ENCODE data around the gene ZNF823.

ZNF823 gene

DNA sequence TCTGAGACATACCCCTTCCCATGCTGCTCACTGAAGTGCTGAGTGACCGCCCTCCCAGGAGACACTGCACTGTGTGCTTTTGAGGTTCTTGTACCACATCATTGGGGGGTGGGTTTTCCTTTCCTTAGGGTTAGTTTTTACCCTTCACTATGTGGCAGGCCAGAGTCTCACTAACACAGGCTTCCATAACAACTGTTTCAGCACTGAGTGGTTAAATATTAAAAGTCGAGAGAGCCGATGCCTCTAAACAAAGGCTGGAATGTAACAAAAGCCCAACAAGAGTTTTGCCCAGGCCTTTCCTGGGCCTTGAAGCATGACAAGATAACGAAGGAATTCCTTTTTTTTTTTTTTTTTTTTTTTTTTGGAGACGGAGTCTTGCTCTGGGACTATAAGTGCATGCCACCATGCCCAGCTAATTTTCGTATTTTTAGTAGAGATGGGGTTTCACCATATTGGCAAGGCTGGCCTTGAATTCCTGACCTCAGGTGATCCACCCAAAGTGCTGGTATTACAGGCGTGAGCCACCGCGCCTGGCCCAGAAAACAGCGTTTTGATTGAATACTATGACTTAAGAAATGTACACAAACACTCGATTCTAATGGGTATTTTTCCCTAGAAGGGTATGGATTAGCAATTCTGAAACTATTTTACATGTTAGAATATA, 46.5 kb downstream of the ZNF823 start:
- Histone ChIP-seq H3K79me2 (ENCODE audit: insufficient read depth, low read length) (no peaks in the 10 kb centered on the region), H2AFZ (ENCODE audit: low read length) (no peak overlapping the region), H4K20me1 (ENCODE audit: insufficient read depth, low read length) (no peaks in the 10 kb centered on the region), H3K9me3 (ENCODE audit: low read length) (0 out of 2 replicates have a peak, but pooled peaks cover 3% of the 10 kb centered on the region), H3F3A (ENCODE audit: insufficient read depth, low read length) (no peaks in the 10 kb centered on the region), H3K4me2 (ENCODE audit: low read length) (no peak overlapping the region), H3K4me1 (ENCODE audit: insufficient read depth, low read length, severe bottlenecking) (peaks cover 10% of the 10 kb centered on the region), H3K4me3 (ENCODE audit: low read depth, low read length, poor library complexity, severe bottlenecking) (no peak overlapping the region), H3K27ac (ENCODE audit: low read depth, low read length, poor library complexity, severe bottlenecking) (no peak overlapping the region), H3K27me3 (ENCODE audit: insufficient read depth, low read length) (no peaks in the 10 kb centered on the region), H3K36me3 (ENCODE audit: insufficient read depth, low read length) (no peaks in the 10 kb centered on the region), H3K9ac (ENCODE audit: low read length) (no peak overlapping the region), H3K9me2 (ENCODE audit: low read depth, low read length) (no peaks in the 10 kb centered on the region)
- TF ChIP-seq EZH2 (IDR thresholded peaks at IDR 0.05; ENCODE audit: borderline replicate concordance, low read length) = no peak
- TF ChIP-seq, protein P1, sequence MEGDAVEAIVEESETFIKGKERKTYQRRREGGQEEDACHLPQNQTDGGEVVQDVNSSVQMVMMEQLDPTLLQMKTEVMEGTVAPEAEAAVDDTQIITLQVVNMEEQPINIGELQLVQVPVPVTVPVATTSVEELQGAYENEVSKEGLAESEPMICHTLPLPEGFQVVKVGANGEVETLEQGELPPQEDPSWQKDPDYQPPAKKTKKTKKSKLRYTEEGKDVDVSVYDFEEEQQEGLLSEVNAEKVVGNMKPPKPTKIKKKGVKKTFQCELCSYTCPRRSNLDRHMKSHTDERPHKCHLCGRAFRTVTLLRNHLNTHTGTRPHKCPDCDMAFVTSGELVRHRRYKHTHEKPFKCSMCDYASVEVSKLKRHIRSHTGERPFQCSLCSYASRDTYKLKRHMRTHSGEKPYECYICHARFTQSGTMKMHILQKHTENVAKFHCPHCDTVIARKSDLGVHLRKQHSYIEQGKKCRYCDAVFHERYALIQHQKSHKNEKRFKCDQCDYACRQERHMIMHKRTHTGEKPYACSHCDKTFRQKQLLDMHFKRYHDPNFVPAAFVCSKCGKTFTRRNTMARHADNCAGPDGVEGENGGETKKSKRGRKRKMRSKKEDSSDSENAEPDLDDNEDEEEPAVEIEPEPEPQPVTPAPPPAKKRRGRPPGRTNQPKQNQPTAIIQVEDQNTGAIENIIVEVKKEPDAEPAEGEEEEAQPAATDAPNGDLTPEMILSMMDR (IDR thresholded peaks at IDR 0.05; ENCODE audit: low read length) = no peak

DNA sequence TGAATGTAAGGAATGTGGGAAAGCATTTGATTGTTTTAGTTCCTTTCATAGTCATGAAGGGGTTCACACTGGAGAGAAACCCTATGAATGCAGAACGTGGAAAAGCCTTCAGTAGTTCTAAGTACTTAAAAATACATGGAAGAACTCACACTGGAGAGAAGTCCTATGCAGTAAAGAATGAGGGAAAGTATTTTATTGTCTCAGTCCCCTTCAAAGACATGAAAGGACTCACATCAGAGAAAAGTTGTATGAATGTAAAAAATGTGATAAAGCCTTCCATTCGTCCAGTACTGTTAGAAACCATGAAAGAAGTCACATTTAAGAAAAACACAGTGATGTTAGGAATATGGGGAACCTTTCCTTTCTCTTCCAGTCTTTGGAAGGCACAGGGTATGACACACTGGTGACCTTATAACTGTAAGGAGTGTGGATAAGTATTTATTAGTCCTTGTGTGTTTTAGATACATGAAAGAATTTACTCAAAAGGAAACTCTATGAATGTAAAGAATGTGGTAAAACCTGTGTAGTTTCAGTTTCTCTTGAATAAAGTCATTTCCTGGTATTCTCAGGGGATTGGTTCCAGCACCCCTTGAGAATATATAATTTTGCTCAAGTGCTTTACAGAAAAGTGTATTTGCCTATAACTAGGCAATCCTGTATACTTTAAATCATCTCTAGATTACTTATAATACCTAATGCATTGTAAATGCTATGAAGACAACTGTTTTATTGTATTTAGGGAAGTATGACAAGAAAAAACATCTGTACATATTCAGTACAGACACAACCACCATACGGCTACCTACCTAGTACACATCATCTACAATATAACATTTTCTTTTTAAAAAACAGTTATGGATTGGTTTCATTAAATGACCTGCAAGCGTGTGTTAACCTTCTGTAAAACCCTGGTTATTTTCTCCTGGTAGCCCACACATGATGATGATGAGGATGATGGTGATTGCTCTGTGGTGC, 52.8 kb downstream of the ZNF823 start:
- no peak overlapping the region for H3K4me3 ChIP-seq (ENCODE audit: low read depth, low read length, poor library complexity, severe bottlenecking)
- H3K4me1 ChIP-seq (ENCODE audit: insufficient read depth, low read length, severe bottlenecking) = no peaks in the 10 kb centered on the region
- H4K20me1 ChIP-seq (ENCODE audit: insufficient read depth, low read length) = no peaks in the 10 kb centered on the region
- H3K79me2 ChIP-seq (ENCODE audit: insufficient read depth, low read length) = no peaks in the 10 kb centered on the region
- H3K4me2 ChIP-seq (ENCODE audit: low read length) = no peak overlapping the region
- H2AFZ ChIP-seq (ENCODE audit: low read length) = no peak overlapping the region
- no peaks in the 10 kb centered on the region for H3K27me3 ChIP-seq (ENCODE audit: insufficient read depth, low read length)
- no peak overlapping the region for H3K9ac ChIP-seq (ENCODE audit: low read length)
- peaks cover 18% of the 10 kb centered on the region for H3K9me3 ChIP-seq (ENCODE audit: low read length)
- H3K27ac ChIP-seq (ENCODE audit: low read depth, low read length, poor library complexity, severe bottlenecking) = no peak overlapping the region
- H3K9me2 ChIP-seq (ENCODE audit: low read depth, low read length) = no peaks in the 10 kb centered on the region
- TF ChIP-seq, protein P1 (IDR thresholded peaks at IDR 0.05; ENCODE audit: low read length) = no peak
- no peak for TF ChIP-seq EZH2 (IDR thresholded peaks at IDR 0.05; ENCODE audit: borderline replicate concordance, low read length)
- no peaks in the 10 kb centered on the region for H3K36me3 ChIP-seq (ENCODE audit: insufficient read depth, low read length)
- no peaks in the 10 kb centered on the region for H3F3A ChIP-seq (ENCODE audit: insufficient read depth, low read length)

DNA sequence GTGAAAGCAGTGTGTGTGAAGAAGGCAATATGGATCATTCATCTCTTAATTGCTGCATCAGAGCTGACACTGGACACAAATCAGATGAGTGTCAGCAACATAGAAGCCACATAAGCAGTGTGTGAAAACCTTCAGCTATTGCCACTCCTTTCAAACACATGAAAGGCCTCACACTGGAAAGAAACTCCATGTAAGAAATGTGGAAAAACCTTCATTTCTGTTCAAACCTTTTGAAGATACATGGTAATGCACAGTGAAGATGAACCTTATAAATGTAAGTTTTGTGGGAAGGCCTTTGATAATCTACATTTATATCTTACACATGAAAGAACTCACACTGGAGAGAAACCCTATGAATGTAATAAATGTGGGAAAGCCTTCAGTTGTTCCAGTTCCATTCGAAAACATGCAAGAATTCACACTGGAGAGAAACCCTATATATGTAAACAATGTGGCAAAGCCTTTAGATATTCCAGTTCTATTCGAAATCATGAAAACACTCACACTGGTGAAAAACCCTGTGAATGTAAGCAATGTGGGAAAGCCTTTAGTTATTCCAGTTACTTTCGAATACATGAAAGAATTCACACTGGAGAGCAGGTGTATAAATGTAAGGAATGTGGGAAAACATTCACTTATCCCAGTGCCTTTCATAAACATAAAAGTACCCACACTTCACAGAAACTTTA, 53.6 kb downstream of the ZNF823 start:
- TF ChIP-seq EZH2 (IDR thresholded peaks at IDR 0.05; ENCODE audit: borderline replicate concordance, low read length) = no peak
- TF ChIP-seq, protein P1 (IDR thresholded peaks at IDR 0.05; ENCODE audit: low read length) = no peak
- no peaks in the 10 kb centered on the region for H4K20me1 ChIP-seq (ENCODE audit: insufficient read depth, low read length)
- H3K9me3 ChIP-seq (ENCODE audit: low read length) = peaks cover 18% of the 10 kb centered on the region
- no peaks in the 10 kb centered on the region for H3K79me2 ChIP-seq (ENCODE audit: insufficient read depth, low read length)
- H3K9ac ChIP-seq (ENCODE audit: low read length) = no peak overlapping the region
- no peak overlapping the region for H3K4me3 ChIP-seq (ENCODE audit: low read depth, low read length, poor library complexity, severe bottlenecking)
- H3K4me2 ChIP-seq (ENCODE audit: low read length) = no peak overlapping the region
- no peak overlapping the region for H2AFZ ChIP-seq (ENCODE audit: low read length)
- H3K4me1 ChIP-seq (ENCODE audit: insufficient read depth, low read length, severe bottlenecking) = no peaks in the 10 kb centered on the region
- H3K27ac ChIP-seq (ENCODE audit: low read depth, low read length, poor library complexity, severe bottlenecking) = no peak overlapping the region
- no peaks in the 10 kb centered on the region for H3K9me2 ChIP-seq (ENCODE audit: low read depth, low read length)
- no peaks in the 10 kb centered on the region for H3K36me3 ChIP-seq (ENCODE audit: insufficient read depth, low read length)
- H3K27me3 ChIP-seq (ENCODE audit: insufficient read depth, low read length) = no peaks in the 10 kb centered on the region
- H3F3A ChIP-seq (ENCODE audit: insufficient read depth, low read length) = no peaks in the 10 kb centered on the region

All from OCI-LY1 (cell line).